ENCODE measurements around the gene MCF2L. TPM values are rescaled to one million over a fixed set of nuclear protein-coding genes. Genes with fewer than 3 reads are reported as not detected.

The MCF2L gene
- total RNA-seq, 4 donors from 2014 or later: 12.8 to 169 (median 41.5) TPM

DNA sequence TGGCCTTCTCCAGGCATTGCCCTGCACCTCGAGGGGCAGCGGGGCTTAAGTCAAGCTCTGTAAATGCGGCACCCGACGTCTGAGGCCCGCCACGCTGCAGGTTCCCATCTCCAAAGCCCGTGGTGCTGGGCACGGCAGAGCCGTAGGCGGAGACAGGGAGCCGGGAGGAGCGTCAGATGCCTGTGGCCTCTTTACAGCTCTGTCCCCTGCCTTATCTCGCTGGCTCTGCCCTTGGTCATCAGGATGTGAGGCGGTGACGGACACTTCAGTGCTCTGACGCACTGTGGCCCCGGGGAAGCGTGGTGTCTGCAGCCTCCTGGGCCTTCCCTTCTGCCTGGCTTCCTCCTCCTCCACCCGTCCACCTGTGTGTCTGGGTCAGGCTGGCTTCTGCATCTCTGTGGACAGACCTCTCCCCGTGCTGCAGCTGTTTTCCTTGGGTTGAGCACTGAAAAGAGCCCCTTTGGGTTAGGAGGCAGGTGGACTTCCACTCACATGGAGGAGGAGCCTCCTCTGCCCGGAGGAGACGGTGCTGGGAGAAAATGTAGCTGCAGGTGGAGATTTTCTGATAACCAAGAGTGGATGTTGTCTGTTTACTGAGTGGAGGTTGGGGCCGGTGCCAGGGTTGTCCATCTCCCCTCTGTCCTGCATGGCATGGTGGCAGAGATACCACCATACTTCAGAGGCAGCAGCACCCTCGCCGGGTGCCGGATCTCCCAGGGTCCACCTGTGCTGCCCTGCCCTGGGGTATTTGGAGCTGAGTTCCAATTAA, 14.6 kb downstream of the MCF2L start:
- ATAC-seq (ENCODE audit: low FRiP score) (no peak), DNase-seq (ENCODE audit: low spot score) (no peak)
- TF ChIP-seq, protein P1, sequence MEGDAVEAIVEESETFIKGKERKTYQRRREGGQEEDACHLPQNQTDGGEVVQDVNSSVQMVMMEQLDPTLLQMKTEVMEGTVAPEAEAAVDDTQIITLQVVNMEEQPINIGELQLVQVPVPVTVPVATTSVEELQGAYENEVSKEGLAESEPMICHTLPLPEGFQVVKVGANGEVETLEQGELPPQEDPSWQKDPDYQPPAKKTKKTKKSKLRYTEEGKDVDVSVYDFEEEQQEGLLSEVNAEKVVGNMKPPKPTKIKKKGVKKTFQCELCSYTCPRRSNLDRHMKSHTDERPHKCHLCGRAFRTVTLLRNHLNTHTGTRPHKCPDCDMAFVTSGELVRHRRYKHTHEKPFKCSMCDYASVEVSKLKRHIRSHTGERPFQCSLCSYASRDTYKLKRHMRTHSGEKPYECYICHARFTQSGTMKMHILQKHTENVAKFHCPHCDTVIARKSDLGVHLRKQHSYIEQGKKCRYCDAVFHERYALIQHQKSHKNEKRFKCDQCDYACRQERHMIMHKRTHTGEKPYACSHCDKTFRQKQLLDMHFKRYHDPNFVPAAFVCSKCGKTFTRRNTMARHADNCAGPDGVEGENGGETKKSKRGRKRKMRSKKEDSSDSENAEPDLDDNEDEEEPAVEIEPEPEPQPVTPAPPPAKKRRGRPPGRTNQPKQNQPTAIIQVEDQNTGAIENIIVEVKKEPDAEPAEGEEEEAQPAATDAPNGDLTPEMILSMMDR (IDR thresholded peaks at IDR 0.05): no peak

DNA sequence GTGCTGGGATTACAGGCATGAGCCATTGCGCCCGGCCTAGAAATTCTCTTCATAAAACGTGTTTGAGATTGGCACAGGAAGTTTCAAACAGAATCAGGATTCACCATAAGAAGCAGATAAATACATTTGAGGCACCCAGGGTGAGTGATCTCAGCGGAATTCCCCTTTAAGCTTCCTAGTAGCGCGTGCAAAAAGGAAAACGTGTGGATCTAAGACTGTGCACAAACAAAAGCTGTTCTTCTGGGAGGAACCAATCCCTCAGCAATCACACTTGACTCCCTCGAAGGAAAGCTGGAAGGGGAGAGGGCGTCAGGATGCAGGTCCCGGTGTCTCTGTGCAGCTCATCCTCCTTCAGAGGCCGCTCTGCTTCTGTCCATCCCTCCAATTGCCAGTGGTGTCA, 15.5 kb downstream of the MCF2L start:
- ATAC-seq (ENCODE audit: low FRiP score) (no peak), DNase-seq (ENCODE audit: low spot score) (no peak)
- TF ChIP-seq, protein P1 (IDR thresholded peaks at IDR 0.05): no peak

DNA sequence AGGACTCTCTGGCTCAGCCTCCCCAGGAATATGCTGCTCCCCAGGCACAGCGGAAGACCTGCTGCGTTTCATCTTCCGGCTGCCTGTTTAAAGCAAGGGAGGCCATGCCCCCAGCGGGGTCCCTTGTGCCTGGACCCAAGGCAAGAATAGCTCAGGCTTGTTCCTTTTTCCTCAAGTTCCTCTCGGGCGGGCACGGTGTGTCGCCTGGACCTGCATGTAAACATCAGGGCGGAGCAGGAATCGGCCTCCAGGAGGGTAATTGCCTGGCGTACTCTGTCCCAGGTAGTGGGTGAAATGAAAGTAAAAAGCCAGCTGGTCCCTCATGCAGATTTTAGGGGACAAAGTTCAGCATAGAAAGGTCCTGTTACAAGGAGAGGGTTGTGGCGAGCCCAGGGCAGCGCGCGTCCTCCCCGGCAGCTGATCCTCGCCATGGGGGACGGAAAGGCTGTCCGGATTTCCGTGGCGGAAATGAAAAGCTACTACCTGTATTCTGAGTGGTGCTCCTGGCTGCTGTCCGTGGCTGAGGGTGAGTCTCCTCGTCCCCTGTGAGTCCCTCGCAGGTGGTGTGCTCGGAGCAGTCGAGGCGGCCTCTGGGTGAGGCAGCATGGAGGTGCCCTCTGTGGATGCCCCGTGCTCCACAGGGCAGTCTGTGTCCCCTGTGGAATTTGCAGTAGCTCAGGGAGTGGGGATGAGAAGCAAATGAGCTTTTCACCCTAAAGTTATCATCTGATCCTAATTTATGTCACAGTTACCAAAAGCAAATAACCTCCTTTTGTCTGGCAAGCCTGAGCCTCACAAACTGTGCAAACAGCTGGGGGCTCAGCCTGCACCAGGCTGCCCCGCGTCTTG, 16.2 kb downstream of the MCF2L start:
- TF ChIP-seq, protein P1 (IDR thresholded peaks at IDR 0.05): no peak
- no peak for ATAC-seq (ENCODE audit: low FRiP score)
- no peak for DNase-seq (ENCODE audit: low spot score)

DNA sequence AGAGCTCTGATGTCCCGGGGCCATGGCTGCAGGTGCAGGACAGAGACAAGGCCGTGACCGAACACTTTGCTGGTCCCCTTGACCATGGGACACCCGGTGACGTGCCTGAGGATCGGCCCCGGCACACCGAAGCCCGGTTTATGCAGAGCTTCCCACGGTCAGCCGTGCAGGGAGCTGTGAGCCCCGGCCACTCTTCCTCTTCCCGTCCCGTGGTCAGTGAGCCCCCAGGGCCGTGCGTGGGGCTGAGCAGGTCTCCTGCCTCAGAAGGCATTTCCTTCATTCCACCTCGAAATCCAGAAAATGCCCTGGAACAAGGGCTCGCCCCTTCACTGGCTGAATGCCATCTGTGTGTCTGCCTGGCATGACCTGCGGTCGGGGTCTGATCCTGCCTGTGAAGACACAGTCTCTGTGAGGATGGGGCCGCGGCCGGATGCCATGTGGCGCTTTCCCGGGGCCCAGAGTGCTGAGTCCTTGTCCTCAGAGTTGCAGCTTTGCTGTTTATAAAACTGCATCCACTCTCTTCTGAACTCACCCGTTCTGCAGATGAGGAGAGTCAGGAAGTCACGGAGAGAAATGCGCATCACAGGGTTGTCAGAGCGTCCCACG, 16.9 kb downstream of the MCF2L start:
- ATAC-seq (ENCODE audit: low FRiP score) (no peak), DNase-seq (ENCODE audit: low spot score) (no peak)
- TF ChIP-seq, protein P1 (IDR thresholded peaks at IDR 0.05): no peak

DNA sequence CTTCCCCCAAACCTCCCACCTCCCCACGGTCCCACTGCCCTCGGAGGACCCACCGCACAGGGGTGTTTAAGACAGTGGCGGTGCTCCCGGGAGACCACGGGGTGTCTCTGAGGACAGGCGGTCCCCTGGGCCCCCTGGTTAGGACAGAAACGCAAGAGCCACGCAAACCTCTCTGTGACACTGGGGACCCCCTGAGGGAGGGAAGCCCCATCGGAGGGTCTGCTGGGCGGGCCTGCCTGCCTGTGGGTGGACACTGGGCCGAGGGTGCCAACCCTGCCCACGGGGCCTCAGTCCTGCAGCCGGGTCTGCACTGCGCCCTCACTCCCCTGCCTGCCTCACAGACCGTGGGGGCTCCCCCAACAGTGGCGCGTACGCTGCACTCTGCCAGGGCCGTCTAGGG, 17.5 kb downstream of the MCF2L start:
- DNase-seq (ENCODE audit: low spot score) (no peak), ATAC-seq (ENCODE audit: low FRiP score) (no peak)
- TF ChIP-seq, protein P1 (IDR thresholded peaks at IDR 0.05): no peak

DNA sequence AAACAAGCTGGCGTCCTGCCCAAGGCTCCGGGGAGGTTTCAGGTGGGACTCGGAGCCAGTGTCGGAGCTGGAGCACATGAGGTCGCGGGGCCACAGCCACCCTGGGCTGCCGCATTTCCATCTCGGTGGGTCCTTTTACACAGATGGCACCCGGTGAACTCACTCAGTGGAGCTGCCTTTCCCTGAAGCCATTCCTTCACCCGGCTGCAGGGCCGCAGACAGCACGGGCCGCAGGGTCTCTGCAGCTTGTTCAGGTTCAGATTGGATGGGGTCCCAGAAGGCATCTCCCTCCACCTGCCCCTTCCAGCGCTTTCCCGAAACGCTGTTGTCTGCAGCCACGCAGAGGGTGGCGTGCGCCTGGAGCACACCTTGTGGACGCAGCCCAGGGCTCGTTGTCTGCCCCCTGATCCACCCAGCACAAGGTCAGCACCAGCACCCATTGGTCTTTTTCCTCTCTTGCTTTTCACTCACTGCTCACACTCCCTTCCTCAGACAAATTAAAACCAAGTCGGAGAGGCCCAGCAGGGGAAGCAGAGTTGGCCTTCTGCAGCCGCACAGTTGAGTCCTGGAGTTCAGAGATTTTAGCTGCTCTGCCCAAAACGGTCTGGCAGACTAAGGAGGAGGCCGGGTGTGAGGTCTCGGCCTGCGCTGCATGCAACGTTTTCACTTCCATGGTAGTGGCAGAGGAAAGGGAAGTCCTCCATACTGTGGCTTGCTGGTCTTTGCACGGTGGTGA, 18.1 kb downstream of the MCF2L start:
- DNase-seq (ENCODE audit: low spot score) (no peak), ATAC-seq (ENCODE audit: low FRiP score) (no peak)
- TF ChIP-seq, protein P1 (IDR thresholded peaks at IDR 0.05): no peak

Data from omental fat pad (tissue), 4 donors.